ENCODE results near the gene GNG4.

Gene GNG4

DNA sequence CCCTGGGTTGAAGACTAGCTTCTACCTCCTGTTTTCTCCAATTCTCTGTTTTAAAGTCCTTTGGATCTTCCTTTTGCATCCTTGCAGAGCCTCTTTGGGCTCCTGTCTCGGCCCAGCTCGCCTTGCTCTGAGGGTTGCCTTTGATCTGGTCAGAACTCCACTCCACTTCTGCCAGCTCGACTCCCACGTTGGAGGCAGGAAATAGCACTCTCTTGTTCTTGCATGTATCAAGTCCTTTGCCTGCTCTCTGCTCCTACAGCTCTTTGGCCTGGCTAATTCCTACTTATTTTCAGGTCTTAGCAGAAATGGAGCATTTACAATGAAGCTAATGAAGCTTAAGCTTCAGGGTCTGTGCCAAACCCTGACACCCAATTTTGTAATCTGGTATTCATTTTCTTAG, 124.3 kb downstream of the GNG4 start:
- DNase-seq: no peak

DNA sequence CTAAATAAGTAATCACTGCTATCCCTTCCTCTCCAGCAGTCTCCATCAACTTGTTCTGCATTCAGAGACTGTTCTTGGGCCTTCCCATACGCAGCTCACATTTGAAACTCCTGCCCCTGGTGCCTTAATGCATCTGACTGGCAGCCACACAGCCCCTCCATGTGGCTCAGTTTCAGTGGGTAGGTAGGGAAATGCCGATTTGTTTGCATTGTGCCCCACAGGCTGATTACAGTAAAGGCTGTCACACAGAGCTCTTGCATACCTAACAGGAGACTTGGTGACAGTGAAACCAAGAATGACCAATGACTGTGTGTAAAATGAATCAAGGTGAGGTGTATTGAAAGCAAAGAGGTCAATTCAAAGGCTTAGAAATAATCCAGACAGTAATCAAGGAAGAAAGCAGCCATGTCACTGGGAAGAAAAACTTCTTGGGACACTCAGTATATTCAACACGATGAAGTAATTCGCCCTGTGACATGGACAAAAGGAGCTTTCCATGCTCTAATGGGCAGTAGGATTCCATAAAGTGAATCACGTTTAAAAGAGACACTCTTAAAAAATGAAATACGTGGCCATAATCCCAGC, 132.6 kb downstream of the GNG4 start:
- no peak for DNase-seq

DNA sequence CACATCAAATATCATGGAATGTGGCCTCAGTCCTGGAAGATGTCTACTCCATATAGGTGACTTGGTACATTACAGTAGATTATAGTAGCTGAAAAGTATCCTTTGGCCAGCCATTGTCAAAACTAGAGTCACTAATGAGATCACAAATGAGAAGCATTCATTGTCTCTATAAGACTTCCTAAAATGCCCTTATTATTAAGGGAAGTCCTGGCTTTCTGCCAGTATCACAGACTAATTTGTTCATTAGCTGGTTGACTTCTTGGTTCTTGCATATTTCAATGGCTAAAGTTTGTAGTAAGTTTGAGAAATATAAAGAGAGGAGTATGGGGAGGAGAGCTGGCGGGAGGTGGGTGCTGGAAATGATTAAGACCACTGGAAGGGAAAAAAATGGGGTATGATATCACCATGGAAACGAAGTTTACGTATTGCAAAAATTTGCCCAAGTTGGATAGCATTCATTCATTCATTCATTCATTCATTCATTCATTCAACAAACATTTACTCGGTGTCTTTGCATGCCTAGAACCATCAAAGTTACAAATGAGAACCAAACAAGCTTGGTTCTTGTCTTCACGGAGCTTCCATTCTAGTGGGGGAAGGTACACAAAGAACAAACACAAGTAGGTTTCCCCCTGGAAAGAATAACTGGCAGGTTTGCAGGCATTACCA, 133.6 kb downstream of the GNG4 start:
- no peak for DNase-seq

DNA sequence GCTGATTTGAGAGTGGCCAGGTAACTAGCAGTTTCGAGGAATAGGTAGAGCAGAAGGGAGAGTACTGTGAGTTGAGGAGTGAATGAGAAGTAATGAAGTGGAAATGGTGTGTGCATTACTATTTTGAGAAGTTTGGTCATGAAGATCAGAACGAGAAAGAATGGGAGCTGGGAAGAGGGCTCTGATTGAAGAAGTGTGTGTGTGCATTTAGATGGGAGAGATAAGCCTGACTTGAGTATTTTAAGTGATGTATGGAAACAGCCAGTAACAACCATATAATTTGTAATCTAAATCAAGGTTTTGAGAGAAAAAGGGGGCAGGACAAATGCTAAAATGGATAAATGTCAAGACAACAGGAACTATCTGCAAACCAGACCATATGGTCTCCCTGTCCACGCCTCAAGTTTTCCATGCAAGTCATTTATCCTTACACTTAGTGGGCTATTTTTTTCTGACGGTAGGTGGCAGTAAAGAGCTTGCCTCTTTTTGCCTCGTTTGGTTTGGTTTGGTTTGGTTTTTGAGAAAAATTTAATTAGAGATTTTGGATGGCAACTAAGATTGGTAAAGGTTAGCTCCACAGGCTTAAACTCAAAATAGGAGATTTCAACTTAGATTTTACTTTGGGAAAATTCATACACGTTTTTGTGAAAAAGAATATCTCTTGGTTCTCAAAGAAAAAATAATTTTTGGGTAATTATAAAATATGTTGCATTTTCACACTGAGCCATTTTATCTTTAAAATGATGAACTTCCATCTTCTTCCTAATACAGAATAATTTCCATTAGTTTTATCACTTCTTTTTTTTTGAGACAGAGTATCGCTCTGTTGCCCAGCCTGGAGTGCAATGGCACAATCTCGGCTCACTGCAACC, 135.9 kb downstream of the GNG4 start:
- no peak for DNase-seq

DNA sequence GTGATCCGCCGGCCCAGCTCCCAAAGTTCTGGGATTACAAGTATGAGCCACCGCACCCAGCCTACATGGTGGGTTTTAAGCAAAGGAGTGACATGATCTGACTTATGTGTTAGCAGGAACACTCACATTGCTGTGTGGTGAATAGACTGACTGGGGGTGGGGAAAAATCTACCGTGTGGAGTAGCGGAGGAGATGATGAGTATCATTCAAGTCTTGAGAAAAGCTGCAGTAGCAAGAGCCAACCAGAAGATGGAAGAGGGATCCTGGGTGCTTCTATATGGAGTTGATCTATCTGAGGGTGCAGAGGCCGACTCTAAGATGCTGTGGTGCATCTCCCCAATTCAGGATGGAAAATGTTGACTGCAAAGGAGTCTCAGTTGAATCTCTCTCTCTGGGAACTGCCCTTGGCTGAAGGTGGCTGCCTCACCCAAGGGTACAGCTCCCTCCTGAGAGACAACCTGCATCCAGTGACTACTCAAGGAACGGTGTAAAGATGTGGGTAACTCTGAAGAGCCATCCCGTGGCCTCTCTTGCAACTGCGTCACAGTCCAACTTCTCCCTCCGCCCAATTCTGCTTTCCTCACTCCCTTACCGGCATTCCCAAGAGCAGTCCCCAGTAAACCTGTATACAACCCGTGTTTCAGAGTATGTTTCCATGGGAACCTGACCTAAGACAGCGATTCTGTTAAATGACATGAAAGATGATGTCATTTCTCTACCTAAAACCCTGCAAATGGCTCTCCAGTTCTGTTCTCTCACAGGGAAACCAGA, 137.9 kb downstream of the GNG4 start:
- DNase-seq: no peak

DNA sequence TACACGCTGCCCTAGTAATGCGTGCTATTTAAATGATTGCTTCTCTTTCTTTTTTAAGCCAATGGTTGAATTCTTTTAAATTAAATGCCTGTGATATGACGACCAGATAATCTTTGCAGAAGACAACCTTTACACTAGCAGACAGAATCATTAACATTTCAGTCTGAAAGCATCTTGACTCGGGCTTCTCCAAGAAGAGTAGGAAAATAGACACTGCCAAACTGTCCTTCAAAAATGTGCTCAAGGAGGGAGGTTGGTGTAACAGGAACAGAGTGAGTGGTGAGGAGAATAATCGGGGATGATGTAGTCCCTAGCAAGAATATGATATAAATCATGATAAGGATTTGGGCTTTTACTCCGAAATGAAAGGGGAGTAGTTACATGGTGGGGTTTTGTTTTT, 138.8 kb downstream of the GNG4 start:
- DNase-seq: no peak

DNA sequence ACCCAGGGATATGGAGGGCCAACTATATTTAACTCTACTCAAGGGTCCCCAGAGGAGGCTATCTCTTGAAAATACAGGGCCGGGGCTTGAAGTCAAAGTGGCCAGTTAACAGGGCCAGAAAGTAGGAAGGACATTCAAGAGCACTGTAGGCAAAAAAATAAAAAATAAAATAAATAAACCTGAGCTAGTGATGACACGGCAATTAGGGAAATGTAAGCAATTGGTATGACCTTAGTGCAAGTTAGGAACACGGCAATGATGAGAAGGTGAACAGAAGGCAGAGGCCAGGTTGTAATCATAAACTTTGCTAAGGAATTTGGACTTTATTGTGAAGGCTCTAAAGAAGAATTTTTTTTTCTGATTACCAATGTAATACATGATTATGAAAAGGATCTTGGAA, 142.0 kb downstream of the GNG4 start:
- DNase-seq: no peak

DNA sequence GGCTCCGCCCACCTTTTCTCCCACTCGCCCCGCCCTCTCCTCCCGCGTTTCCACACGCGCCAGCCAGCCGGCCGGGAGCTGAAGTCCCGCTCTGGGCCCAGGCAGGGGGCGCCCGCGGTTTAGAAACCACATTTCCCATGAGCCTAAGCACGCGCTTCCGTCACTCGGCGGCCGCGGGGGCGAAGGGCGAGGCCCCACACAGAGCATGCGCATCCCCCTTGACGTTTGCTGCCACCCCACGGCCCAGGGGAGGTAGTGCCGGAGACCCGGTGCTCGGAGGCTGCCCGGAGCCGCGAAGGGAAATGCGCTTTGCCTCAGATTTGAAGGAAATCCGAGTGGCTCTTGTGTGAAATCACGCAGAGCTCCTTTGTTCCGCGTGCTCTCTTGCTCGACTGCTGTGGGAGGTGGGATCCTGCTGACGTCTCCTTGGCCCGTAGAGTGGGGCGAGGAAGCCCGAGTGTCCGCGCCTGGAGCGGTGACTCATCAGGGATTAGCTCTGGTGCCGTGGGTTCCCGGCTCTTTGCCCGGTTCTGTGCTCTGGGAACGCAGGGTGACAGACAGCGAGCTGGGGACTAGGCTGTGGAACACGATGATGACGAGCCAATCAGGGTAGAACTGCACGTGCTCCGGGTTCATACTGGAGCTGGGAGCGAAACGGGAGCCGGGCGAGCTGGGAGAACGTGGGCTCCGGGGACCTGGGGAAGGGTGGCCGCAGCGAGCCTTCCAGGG, 144.9 kb downstream of the GNG4 start:
- peak; percentile 97 for DNase-seq

DNA sequence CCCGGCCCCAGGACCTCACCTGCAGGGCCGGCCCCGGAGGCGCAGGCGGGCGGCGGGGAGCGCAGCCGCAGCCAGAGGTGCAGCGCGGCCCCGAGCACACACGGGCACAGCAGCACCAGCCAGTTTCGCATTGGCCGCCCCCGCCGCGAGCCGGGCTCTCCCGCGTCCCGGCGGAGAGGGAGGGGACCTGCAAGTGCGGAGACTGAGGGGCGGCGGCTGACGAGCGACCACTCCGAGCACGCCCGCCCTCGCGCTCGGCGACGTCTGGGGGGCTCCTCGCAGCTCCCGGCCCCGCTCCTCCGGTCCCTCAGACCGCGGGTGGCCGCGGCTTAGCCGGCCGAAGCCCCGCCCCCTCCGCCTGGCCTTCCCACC, 145.5 kb downstream of the GNG4 start, which contains the start of gene B3GALNT2:
TSS of gene B3GALNT2 (minus strand) at position 331 of the 372 bp plus-strand sequence. CDS start at position 131, 200 bp downstream.
- no peak for DNase-seq

DNA sequence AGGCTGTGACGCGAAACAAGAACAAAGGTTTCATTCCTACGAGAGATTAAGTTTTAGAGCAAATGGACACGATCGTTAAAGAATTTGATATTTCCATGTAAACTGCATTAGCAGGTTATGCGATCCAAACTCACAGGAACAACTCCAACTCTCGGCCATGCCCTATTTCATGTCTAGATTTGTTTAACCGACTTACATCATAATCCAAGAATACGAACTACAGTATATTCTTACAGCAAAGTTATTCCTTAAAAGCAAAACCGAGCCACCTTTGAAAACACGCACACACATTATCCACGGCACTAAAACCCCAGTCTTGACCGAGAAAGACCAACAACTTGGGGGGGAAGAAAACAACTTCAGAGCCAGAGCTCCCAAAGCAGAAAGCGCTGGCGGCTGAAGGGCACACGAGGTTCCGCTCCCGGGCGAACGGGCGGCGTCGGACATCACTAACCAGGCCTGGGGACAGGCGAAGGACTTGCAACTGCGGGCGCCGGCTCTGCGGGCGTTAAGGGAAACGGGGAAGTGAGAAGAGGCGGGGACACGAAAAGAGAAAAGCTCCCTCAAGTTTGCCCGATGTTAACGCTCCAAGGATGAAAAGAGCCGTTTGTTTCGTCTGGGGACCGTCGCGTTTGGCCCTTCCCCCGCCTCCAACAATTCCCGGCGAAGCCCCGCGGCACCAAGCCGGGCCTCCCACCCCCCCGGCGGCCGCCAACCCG, 146.0 kb downstream of the GNG4 start:
- DNase-seq: no peak

DNA sequence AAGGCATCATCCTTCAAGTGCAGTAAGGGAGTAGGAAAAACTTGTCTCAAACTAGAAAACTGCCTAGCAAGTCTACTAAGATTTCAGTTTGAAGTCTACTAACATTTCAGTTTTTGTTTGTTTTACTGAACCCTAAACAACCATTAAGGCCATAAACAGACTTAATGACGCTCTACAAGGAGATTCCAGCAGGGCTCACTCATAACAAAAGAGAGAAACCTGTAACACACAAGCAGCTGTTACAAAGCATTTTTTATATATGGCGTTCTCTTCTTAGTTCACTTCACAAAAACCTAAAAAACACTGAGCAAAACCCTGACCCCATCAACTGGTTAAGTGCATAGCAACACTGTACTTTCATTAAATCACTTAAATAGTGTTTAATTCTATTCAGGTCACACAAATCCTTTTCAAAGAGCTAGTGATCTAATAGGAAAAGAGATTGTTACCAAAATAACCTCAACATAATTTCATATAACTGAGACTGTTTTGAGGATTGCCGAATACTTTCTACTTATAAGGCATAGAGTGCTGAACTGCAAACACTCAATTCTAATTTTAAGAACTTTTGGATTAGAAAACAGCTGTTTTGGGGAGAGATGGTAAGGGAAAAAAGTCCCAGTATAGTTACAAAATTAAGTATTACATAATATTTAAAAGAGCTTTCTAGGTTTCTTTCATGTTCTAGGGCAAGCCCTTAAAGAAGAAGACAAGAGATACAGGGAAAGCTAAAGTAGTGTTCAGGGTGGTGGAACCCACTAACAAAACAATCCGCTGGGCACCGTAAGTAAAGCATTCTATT, 146.8 kb downstream of the GNG4 start:
- DNase-seq: no peak

DNA sequence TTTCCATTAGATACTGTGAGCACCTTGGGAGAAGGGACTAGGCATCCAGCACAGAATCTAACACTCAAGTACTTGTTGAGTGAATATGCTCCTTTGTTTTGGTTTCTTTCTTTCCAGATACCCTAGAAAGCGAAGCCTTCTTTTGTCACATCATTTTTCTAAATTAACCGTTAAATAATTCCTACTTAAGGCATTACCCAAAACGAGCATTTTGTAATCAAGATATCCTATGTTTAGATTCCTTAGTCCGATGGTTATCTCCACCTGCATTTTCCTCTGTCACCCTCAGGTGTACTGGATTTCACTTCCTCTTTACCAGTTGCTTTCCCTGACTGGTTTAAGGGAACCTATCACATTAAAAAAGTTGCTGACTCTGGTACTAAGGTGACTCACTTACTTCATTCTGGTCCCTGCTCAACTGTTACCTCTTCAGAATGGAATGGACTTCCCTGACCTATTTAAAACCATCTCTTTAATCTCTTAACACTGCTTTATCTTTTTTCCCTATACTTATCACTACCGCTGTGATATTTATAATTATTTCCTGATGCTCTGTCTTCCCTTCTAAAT, 148.5 kb downstream of the GNG4 start:
- DNase-seq: no peak

All from amniotic stem cell (primary cell).